GM18519 (cell line): Measurements from ENCODE around the gene UNC13C.
"Not testable (repeated sequence)": the region's sequence is repeated elsewhere in the genome, so short reads cannot be mapped to it uniquely, and the experiment has no call there.

Experiments used
- ATAC-seq: cut with Tn5 transposase; IDR thresholded peaks from one replicate; pipeline ENCODE4 v1.9.1; 2021; ENCODE audit warnings: mild to moderate bottlenecking, moderate library complexity; ENCODE audit not compliant: unreplicated experiment, low FRiP score

Gene UNC13C

GRCh38 chr15:54410481-54410880 lies 432.2 kb downstream of the UNC13C start:
- ATAC-seq, result no peak

- no peak for ATAC-seq
Observed at GRCh38 chr15:54424171-54424570, 445.9 kb downstream of the UNC13C start.

GRCh38 chr15:54428596-54428995 lies 450.4 kb downstream of the UNC13C start:
- ATAC-seq, result no peak

- ATAC-seq, result not testable (repeated sequence)
Observed at GRCh38 chr15:54450288-54450687, 472.0 kb downstream of the UNC13C start.

- no peak for ATAC-seq
Observed at GRCh38 chr15:54456413-54456812, 478.2 kb downstream of the UNC13C start.

GRCh38 chr15:54462511-54462913 lies 484.3 kb downstream of the UNC13C start:
- ATAC-seq, result no peak

GRCh38 chr15:54481819-54482218 lies 503.6 kb downstream of the UNC13C start:
- no peak for ATAC-seq

- ATAC-seq, result no peak
Observed at GRCh38 chr15:54482251-54482650, 504.0 kb downstream of the UNC13C start.

- ATAC-seq, result no peak
Observed at GRCh38 chr15:54500330-54500729, 522.1 kb downstream of the UNC13C start.

GRCh38 chr15:54502416-54503075 lies 524.3 kb downstream of the UNC13C start:
- ATAC-seq, result no peak

GRCh38 chr15:54504695-54505094 lies 526.5 kb downstream of the UNC13C start:
- ATAC-seq, result no peak

GRCh38 chr15:54506977-54507524 lies 528.8 kb downstream of the UNC13C start:
- ATAC-seq, result no peak

GRCh38 chr15:54514601-54515000 lies 536.4 kb downstream of the UNC13C start:
- no peak for ATAC-seq

- ATAC-seq, result no peak
Observed at GRCh38 chr15:54515664-54516582, 537.7 kb downstream of the UNC13C start.

GRCh38 chr15:54517366-54517765 lies 539.1 kb downstream of the UNC13C start:
- ATAC-seq, result no peak

GRCh38 chr15:54518156-54518882 lies 540.1 kb downstream of the UNC13C start:
- ATAC-seq, result no peak

GRCh38 chr15:54519577-54519976 lies 541.3 kb downstream of the UNC13C start:
- ATAC-seq, result peak; percentile 61

- ATAC-seq, result no peak
Observed at GRCh38 chr15:54520616-54521015, 542.4 kb downstream of the UNC13C start.

GRCh38 chr15:54521206-54521605 lies 543.0 kb downstream of the UNC13C start:
- no peak for ATAC-seq

- no peak for ATAC-seq
Observed at GRCh38 chr15:54528021-54528420, 549.8 kb downstream of the UNC13C start.

- ATAC-seq, result no peak
Observed at GRCh38 chr15:54540721-54541120, 562.5 kb downstream of the UNC13C start.
